ENCODE results near the gene PREP.

PREP gene

GRCh38 chr6:105437236-105437635 is 34.4 kb upstream of the PREP start:
- Histone ChIP-seq H3K27me3 (ENCODE audit: insufficient read depth, low read length, poor library complexity, severe bottlenecking) (no peaks in the 10 kb centered on the region), H3K9ac (ENCODE audit: low read depth, low read length, poor library complexity, severe bottlenecking) (no peak overlapping the region), H3K4me1 (ENCODE audit: insufficient read depth, low read length, poor library complexity, severe bottlenecking) (no peaks in the 10 kb centered on the region), H3K9me3 (ENCODE audit: insufficient read depth, low read depth, low read length) (no peaks in the 10 kb centered on the region), H3K79me2 (ENCODE audit: insufficient read depth, low read length) (no peaks in the 10 kb centered on the region), H3K4me3 (ENCODE audit: low read length, poor library complexity, severe bottlenecking) (no peak overlapping the region), H3K36me3 (ENCODE audit: insufficient read depth, low read length) (no peaks in the 10 kb centered on the region), H4K20me1 (ENCODE audit: insufficient read depth, low read length, poor library complexity, severe bottlenecking) (no peaks in the 10 kb centered on the region), H3F3A (ENCODE audit: low read depth) (no peaks in the 10 kb centered on the region), H3K9me2 (replicated peaks; ENCODE audit: low read depth, low read length) (no peaks in the 10 kb centered on the region), H3K4me2 (ENCODE audit: low read depth, low read length, poor library complexity, severe bottlenecking) (no peak overlapping the region), H2AFZ (ENCODE audit: low read length) (no peak overlapping the region)
- TF ChIP-seq, protein P1, sequence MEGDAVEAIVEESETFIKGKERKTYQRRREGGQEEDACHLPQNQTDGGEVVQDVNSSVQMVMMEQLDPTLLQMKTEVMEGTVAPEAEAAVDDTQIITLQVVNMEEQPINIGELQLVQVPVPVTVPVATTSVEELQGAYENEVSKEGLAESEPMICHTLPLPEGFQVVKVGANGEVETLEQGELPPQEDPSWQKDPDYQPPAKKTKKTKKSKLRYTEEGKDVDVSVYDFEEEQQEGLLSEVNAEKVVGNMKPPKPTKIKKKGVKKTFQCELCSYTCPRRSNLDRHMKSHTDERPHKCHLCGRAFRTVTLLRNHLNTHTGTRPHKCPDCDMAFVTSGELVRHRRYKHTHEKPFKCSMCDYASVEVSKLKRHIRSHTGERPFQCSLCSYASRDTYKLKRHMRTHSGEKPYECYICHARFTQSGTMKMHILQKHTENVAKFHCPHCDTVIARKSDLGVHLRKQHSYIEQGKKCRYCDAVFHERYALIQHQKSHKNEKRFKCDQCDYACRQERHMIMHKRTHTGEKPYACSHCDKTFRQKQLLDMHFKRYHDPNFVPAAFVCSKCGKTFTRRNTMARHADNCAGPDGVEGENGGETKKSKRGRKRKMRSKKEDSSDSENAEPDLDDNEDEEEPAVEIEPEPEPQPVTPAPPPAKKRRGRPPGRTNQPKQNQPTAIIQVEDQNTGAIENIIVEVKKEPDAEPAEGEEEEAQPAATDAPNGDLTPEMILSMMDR (conservative IDR thresholded peaks at IDR 0.05; ENCODE audit: low read length) = no peak
- TF ChIP-seq EZH2phosphoT487 (IDR thresholded peaks at IDR 0.05; ENCODE audit: borderline replicate concordance) = no peak

DNA sequence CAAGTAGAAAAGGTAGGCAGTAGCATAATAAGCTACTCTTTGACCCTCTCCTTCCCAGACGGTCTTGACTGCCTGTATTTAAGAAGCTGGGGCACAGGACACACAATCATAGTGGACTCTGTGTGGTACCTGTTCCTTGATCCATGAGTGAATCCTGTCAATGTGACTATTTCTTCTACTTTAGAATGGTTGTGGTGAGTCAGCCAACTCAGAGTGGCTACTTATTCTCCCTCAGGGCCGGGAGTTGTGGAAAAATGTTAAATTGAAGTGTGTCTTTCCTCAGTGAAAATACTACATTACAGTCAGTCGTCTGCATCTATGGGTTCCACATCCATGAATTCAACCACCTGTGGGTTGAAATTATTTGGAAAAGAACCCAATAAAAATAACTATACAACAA is 30.8 kb upstream of the PREP start:
- Histone ChIP-seq H3K4me3 (ENCODE audit: low read length, poor library complexity, severe bottlenecking) (no peak overlapping the region), H2AFZ (ENCODE audit: low read length) (no peak overlapping the region), H4K20me1 (ENCODE audit: insufficient read depth, low read length, poor library complexity, severe bottlenecking) (no peaks in the 10 kb centered on the region), H3K9me2 (replicated peaks; ENCODE audit: low read depth, low read length) (no peaks in the 10 kb centered on the region), H3K36me3 (ENCODE audit: insufficient read depth, low read length) (no peaks in the 10 kb centered on the region), H3K79me2 (ENCODE audit: insufficient read depth, low read length) (no peaks in the 10 kb centered on the region), H3K9ac (ENCODE audit: low read depth, low read length, poor library complexity, severe bottlenecking) (no peak overlapping the region), H3K27me3 (ENCODE audit: insufficient read depth, low read length, poor library complexity, severe bottlenecking) (no peaks in the 10 kb centered on the region), H3K4me1 (ENCODE audit: insufficient read depth, low read length, poor library complexity, severe bottlenecking) (no peaks in the 10 kb centered on the region), H3F3A (ENCODE audit: low read depth) (no peaks in the 10 kb centered on the region), H3K4me2 (ENCODE audit: low read depth, low read length, poor library complexity, severe bottlenecking) (no peak overlapping the region), H3K9me3 (ENCODE audit: insufficient read depth, low read depth, low read length) (no peaks in the 10 kb centered on the region)
- TF ChIP-seq, protein P1 (conservative IDR thresholded peaks at IDR 0.05; ENCODE audit: low read length) = no peak
- no peak for TF ChIP-seq EZH2phosphoT487 (IDR thresholded peaks at IDR 0.05; ENCODE audit: borderline replicate concordance)

DNA sequence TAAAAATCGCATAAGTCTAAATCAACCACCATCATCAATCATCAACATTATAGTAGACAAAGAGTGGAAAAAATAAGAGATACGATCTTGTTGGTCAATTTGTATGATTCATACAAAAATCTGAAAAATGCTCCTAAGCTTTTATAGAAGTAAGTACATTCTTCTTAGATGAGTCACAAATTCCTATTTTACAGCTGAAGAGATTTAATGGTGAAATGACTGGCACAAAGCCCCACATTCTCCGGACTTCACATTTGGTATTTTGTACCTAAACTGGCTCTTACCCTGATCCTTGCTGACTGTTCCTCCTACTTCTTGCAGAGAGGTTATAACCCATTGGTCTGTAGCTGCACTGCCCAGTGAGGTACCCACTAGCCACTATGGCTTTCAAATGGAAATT is 29.9 kb upstream of the PREP start:
- no peak overlapping the region for H2AFZ ChIP-seq (ENCODE audit: low read length)
- no peaks in the 10 kb centered on the region for H3K79me2 ChIP-seq (ENCODE audit: insufficient read depth, low read length)
- no peaks in the 10 kb centered on the region for H3K36me3 ChIP-seq (ENCODE audit: insufficient read depth, low read length)
- no peak overlapping the region for H3K4me3 ChIP-seq (ENCODE audit: low read length, poor library complexity, severe bottlenecking)
- no peak overlapping the region for H3K4me2 ChIP-seq (ENCODE audit: low read depth, low read length, poor library complexity, severe bottlenecking)
- H4K20me1 ChIP-seq (ENCODE audit: insufficient read depth, low read length, poor library complexity, severe bottlenecking) = no peaks in the 10 kb centered on the region
- H3K9me2 ChIP-seq (replicated peaks; ENCODE audit: low read depth, low read length) = no peaks in the 10 kb centered on the region
- H3K4me1 ChIP-seq (ENCODE audit: insufficient read depth, low read length, poor library complexity, severe bottlenecking) = no peaks in the 10 kb centered on the region
- H3F3A ChIP-seq (ENCODE audit: low read depth) = no peaks in the 10 kb centered on the region
- H3K27me3 ChIP-seq (ENCODE audit: insufficient read depth, low read length, poor library complexity, severe bottlenecking) = no peaks in the 10 kb centered on the region
- TF ChIP-seq, protein P1 (conservative IDR thresholded peaks at IDR 0.05; ENCODE audit: low read length) = no peak
- TF ChIP-seq EZH2phosphoT487 (IDR thresholded peaks at IDR 0.05; ENCODE audit: borderline replicate concordance) = no peak
- H3K9me3 ChIP-seq (ENCODE audit: insufficient read depth, low read depth, low read length) = no peaks in the 10 kb centered on the region
- H3K9ac ChIP-seq (ENCODE audit: low read depth, low read length, poor library complexity, severe bottlenecking) = no peak overlapping the region
